ENCODE data around the gene SLAMF9.

DNA sequence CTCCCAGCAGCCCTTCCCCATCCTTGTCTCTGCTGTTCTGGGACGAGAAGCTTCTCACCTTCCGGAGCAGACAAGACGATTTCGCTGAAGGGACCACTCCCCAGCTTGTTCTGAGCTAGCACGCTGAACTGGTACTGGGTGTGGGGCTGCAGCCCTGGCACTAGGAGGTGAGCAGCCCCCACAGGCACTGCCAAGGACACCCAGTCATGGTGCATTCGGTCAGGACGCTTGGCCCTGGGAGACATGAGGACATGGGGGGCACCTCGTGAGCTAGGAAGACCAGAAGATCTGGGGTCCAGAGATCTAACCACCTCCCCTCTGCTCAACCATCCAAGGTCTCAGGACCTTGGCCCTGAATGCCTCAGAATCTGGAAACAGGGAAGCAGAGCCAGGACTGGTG, 23.4 kb downstream of the SLAMF9 start:
- TF ChIP-seq, protein P1, sequence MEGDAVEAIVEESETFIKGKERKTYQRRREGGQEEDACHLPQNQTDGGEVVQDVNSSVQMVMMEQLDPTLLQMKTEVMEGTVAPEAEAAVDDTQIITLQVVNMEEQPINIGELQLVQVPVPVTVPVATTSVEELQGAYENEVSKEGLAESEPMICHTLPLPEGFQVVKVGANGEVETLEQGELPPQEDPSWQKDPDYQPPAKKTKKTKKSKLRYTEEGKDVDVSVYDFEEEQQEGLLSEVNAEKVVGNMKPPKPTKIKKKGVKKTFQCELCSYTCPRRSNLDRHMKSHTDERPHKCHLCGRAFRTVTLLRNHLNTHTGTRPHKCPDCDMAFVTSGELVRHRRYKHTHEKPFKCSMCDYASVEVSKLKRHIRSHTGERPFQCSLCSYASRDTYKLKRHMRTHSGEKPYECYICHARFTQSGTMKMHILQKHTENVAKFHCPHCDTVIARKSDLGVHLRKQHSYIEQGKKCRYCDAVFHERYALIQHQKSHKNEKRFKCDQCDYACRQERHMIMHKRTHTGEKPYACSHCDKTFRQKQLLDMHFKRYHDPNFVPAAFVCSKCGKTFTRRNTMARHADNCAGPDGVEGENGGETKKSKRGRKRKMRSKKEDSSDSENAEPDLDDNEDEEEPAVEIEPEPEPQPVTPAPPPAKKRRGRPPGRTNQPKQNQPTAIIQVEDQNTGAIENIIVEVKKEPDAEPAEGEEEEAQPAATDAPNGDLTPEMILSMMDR (IDR thresholded peaks at IDR 0.05; ENCODE audit: low read depth, low read length, poor library complexity, severe bottlenecking), result no peak
- no peak for TF ChIP-seq EZH2phosphoT487 (IDR thresholded peaks at IDR 0.05; ENCODE audit: borderline replicate concordance, low read length)

Data from DOHH2 (cell line).